Right cardiac atrium (tissue), 5 donors: ENCODE measurements around the gene TFDP2. TPM values are rescaled to one million over a fixed set of nuclear protein-coding genes. Genes with fewer than 3 reads are reported as not detected.
A peak's percentile ranks its signal among the peaks of the same experiment; 100 is the strongest.
"Not testable (repeated sequence)": the region's sequence is repeated elsewhere in the genome, so short reads cannot be mapped to it uniquely, and the experiment has no call there.

ENCODE experiments used
- ATAC-seq, 2 donors: fragments of 200-7000 bp; cut with Tn5 transposase; one replicate each; pipeline versions ENCODE4 v1.8.0 to v1.9.1; 2020; ENCODE audit warnings: moderate library complexity in 2 of 2, mild to moderate bottlenecking in 1 of 2
- DNase-seq, 3 donors: peaks; one replicate each; pipeline ENCODE4 v3.0.0-alpha.2; 2020
- H3K27ac ChIP-seq: one replicate; pipeline ENCODE4 v1.5.1; 2013; ENCODE audit warnings: mild to moderate bottlenecking, low read length, control low read depth, moderate library complexity
- H3K27me3 ChIP-seq: one replicate; pipeline ENCODE4 v1.6.1; 2013; ENCODE audit not compliant: control insufficient read depth, insufficient read depth
- H3K4me1 ChIP-seq: one replicate; pipeline ENCODE4 v1.6.1; 2013; ENCODE audit warnings: low read length; ENCODE audit not compliant: control insufficient read depth, insufficient read depth
- H3K4me3 ChIP-seq: one replicate; pipeline ENCODE4 v1.5.1; 2013; ENCODE audit warnings: low read length, control low read depth
- H3K9me3 ChIP-seq: one replicate; pipeline ENCODE4 v1.6.1; 2013; ENCODE audit warnings: low read length; ENCODE audit not compliant: control insufficient read depth
- WGBS: extraction: QIAGEN DNeasy Blood & Tissue Kit; methylation state at CpG from one replicate; pipeline ENCODE4 v1.1.7; 2013; 5-methylcytosine and 5-hydroxymethylcytosine counted together
- intact Hi-C, 4 donors: fragments of 100-400 bp; cut with DNase I; formaldehyde crosslinking; loops; one replicate each; pipeline versions ENCODE4 v1.11.0 to v1.14.0; 2022 to 2023
- polyA plus RNA-seq: library from polyadenylated mRNA; stranded (reverse); fragments of 200-250 nt; gene quantifications from one replicate; pipeline ENCODE4 v1.2.3, GENCODE V29; 2013
- total RNA-seq, 4 donors: library from RNA; stranded (reverse); fragmentation: NEBNext Ultra II Directional; extraction: Animal tissue kit (Norgen Biotek cat#: 25700); gene quantifications; one replicate each; pipeline ENCODE4 v1.2.1, GENCODE V29; 2021
- donor health status: healthy with polysubstance abuse.
- donor health status: DM: no; HTN: yes; CAD: no.
- donor health status: DM: no; HTN: no; CAD: no.
- donor health status: DM: no; HTN: yes; CAD: no; lungs with severe emphysema.
- donor health status: DM: yes; HTN: yes; CAD: no.

TFDP2 gene
- total and polyA plus RNA-seq, 5 donors = 21.5 to 70.8 (median 46.8) TPM

DNA sequence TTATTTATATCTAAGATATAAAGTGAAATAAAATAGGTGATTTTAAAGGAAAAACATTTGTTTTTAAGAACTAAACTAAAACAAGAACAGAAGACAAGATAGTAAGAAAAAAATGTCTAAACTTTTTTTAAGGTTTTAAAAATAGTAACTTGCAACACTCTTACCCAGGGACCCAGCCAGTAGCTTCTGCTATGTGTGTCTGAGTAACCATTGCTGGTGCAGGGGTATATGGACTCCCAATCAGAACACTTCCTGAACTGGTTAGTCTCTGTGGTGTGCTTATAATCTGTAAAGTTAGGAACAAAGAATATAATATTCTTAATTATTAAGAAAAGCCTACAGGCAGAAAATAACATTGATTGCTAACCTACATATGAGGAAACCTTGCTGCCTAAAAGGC is 154.5 kb downstream of the TFDP2 start:
- no peaks in the 10 kb centered on the region for H3K9me3 ChIP-seq
- no peak for DNase-seq

GRCh38 chr3:141992512-141992911 is 156.8 kb downstream of the TFDP2 start:
- 76% methylated on average over 2 of the region's 2 CpGs for WGBS
- no peaks in the 10 kb centered on the region for H3K27me3 ChIP-seq
- H3K4me3 ChIP-seq = no peak overlapping the region
- intact Hi-C loops = no loop called here
- no peaks in the 10 kb centered on the region for H3K4me1 ChIP-seq
- DNase-seq = no peak
- no peak overlapping the region for H3K27ac ChIP-seq
- no peaks in the 10 kb centered on the region for H3K9me3 ChIP-seq
- ATAC-seq = no peak

More for the DNA sequence above, 154.5 kb downstream of the TFDP2 start:
- H3K4me1 ChIP-seq = no peaks in the 10 kb centered on the region
- intact Hi-C loops = no loop called here
- H3K27ac ChIP-seq = no peak overlapping the region
- H3K27me3 ChIP-seq = no peaks in the 10 kb centered on the region
- peak in 1 of 2 donors; percentile 61 for ATAC-seq
- H3K4me3 ChIP-seq = no peak overlapping the region

GRCh38 chr3:141986548-141987107 is 162.7 kb downstream of the TFDP2 start:
- Histone ChIP-seq H3K27ac (no peak overlapping the region), H3K9me3 (no peaks in the 10 kb centered on the region), H3K27me3 (no peaks in the 10 kb centered on the region), H3K4me3 (no peak overlapping the region), H3K4me1 (no peaks in the 10 kb centered on the region)
- ATAC-seq (no peak), DNase-seq (no peak)
- WGBS = 81% methylated on average over 2 of the region's 2 CpGs
- intact Hi-C loops = no loop called here

DNA sequence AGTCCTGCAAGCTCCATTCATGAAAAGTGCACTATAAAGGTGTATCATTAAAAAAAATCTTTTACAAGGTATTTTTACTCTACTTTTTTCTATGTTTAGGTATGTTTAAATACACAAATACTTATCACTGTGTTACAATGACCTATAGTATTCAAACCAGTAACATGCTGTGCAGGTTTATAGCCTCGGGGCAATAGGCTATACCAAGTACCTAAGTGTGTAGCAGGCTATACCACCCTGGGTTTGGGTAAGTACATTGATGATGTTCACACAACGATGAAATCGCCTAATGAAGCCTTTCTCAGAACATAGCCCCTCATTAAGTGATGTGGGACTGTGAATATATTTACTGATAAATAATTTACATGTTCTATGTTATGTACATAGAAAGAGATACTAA is 168.3 kb downstream of the TFDP2 start:
- 97% methylated on average over 3 of the region's 3 CpGs for WGBS
- intact Hi-C loops = no loop called here
- DNase-seq (no peak), ATAC-seq (no peak)
- Histone ChIP-seq H3K9me3 (no peaks in the 10 kb centered on the region), H3K4me1 (no peaks in the 10 kb centered on the region), H3K4me3 (no peak overlapping the region), H3K27me3 (no peaks in the 10 kb centered on the region), H3K27ac (no peak overlapping the region)

GRCh38 chr3:141979050-141979671 is 170.2 kb downstream of the TFDP2 start:
- DNase-seq (no peak), ATAC-seq (no peak)
- intact Hi-C loops = no loop called here

DNA sequence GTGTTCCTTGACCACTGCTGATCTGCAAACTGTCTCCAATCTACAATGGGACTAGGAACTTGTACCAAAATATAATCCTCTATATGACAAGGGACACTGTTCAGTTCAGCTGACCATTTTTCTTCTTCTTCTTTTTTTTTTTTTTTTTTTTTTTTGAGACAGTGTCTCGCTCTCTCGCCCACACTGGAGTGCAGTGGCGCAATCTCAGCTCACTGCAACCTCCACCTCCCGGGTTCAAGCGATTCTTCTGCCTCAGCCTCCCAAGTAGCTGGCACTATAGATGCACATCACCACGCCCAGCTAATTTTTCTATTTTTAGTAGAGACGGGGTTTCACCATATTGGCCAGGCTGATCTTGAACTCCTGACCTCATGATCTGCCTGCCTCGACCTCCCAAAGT is 174.6 kb downstream of the TFDP2 start:
- H3K27ac ChIP-seq, H3K4me1 ChIP-seq, intact Hi-C loops, H3K4me3 ChIP-seq, ATAC-seq, DNase-seq, H3K9me3 ChIP-seq, H3K27me3 ChIP-seq: not testable (repeated sequence)
- 94% methylated on average over 8 of the region's 8 CpGs for WGBS

More at GRCh38 chr3:141979050-141979671, 170.2 kb downstream of the TFDP2 start:
- H3K4me1 ChIP-seq = no peaks in the 10 kb centered on the region
- H3K4me3 ChIP-seq = no peak overlapping the region
- H3K27ac ChIP-seq = no peak overlapping the region
- 90% methylated on average over 5 of the region's 5 CpGs for WGBS
- no peaks in the 10 kb centered on the region for H3K9me3 ChIP-seq
- H3K27me3 ChIP-seq = no peaks in the 10 kb centered on the region

GRCh38 chr3:141972399-141972798 is 176.9 kb downstream of the TFDP2 start:
- ATAC-seq (no peak), DNase-seq (no peak)
- H3K9me3 ChIP-seq = no peaks in the 10 kb centered on the region
- 79% methylated on average over 2 of the region's 2 CpGs for WGBS
- intact Hi-C loops = no loop called here
- H3K27ac ChIP-seq = no peak overlapping the region
- H3K27me3 ChIP-seq = no peaks in the 10 kb centered on the region
- H3K4me3 ChIP-seq = no peak overlapping the region
- H3K4me1 ChIP-seq = no peaks in the 10 kb centered on the region

- H3K9me3 ChIP-seq = no peaks in the 10 kb centered on the region
- H3K4me1 ChIP-seq = no peaks in the 10 kb centered on the region
- no peak overlapping the region for H3K4me3 ChIP-seq
- WGBS = 95% methylated on average over 1 of the region's 1 CpG
- DNase-seq (no peak), ATAC-seq (no peak)
- no peaks in the 10 kb centered on the region for H3K27me3 ChIP-seq
- no peak overlapping the region for H3K27ac ChIP-seq
- intact Hi-C loops = no loop called here
Observed at GRCh38 chr3:141971571-141971970, 177.8 kb downstream of the TFDP2 start.

- DNase-seq = no peak
- H3K27me3 ChIP-seq = no peaks in the 10 kb centered on the region
- H3K4me1 ChIP-seq = no peaks in the 10 kb centered on the region
- no peak overlapping the region for H3K4me3 ChIP-seq
- intact Hi-C loops = no loop called here
- 91% methylated on average over 6 of the region's 6 CpGs for WGBS
- no peak for ATAC-seq
- no peak overlapping the region for H3K27ac ChIP-seq
- no peaks in the 10 kb centered on the region for H3K9me3 ChIP-seq
Observed at GRCh38 chr3:141969711-141970110, 179.6 kb downstream of the TFDP2 start.

DNA sequence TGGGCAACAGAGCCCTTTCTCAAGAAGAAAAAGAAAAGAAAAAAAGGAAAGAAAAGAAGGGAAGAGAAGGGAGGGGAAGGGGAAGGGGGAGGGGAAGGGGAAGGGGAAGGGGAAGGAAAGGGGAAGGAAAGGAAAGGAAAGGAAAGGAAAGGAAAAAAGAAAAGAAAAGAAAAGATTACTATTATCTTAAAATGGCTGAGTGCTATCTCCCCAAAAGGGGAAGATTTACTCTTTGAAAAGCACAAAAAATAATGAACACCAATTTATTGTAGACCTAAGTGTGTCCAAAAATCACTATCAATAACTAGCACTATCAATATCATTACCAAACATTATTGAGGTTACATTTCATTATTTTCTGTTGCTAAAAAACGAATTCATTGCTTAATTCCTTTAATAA is 183.9 kb downstream of the TFDP2 start:
- Histone ChIP-seq H3K27ac (no peak overlapping the region), H3K9me3 (no peaks in the 10 kb centered on the region), H3K4me3 (no peak overlapping the region), H3K4me1 (no peaks in the 10 kb centered on the region), H3K27me3 (no peaks in the 10 kb centered on the region)
- 91% methylated on average over 1 of the region's 1 CpG for WGBS
- ATAC-seq = no peak
- no peak for DNase-seq
- intact Hi-C loops = no loop called here

GRCh38 chr3:141963301-141963700 is 186.0 kb downstream of the TFDP2 start:
- intact Hi-C loops = no loop called here
- Histone ChIP-seq H3K4me3 (no peak overlapping the region), H3K9me3 (no peaks in the 10 kb centered on the region), H3K4me1 (no peaks in the 10 kb centered on the region), H3K27me3 (no peaks in the 10 kb centered on the region), H3K27ac (no peak overlapping the region)
- no peak for ATAC-seq
- no peak for DNase-seq
- WGBS = 94% methylated on average over 4 of the region's 4 CpGs

- no peak overlapping the region for H3K4me3 ChIP-seq
- ATAC-seq = peak; percentile 60 to 77
- no peaks in the 10 kb centered on the region for H3K27me3 ChIP-seq
- no peaks in the 10 kb centered on the region for H3K4me1 ChIP-seq
- WGBS = 60% methylated on average over 3 of the region's 3 CpGs
- H3K9me3 ChIP-seq = no peaks in the 10 kb centered on the region
- intact Hi-C loops = no loop called here
- DNase-seq = no peak
- peak overlapping the region; percentile 66 for H3K27ac ChIP-seq
Observed at GRCh38 chr3:141960731-141961130, 188.6 kb downstream of the TFDP2 start.
